GM23338 (cell line): ENCODE measurements around the gene GDPD5. TPM values are rescaled to one million over a fixed set of nuclear protein-coding genes. Genes with fewer than 3 reads are reported as not detected.

Experiments
- ATAC-seq: fragments of 200-7000 bp; cut with Tn5 transposase; 3 replicates; pipeline ENCODE4 v1.9.1; 2020
- DNase-seq: peaks from one replicate; pipeline ENCODE4 v3.0.0-alpha.2; 2015; ENCODE audit warnings: low spot score
- H2AFZ ChIP-seq: fragments of 200-600 bp; sonication (generic); 2 replicates; pipeline ENCODE4 v1.8.0; 2016; ENCODE audit warnings: antibody characterized with exemption, mild to moderate bottlenecking, moderate library complexity
- H3F3A ChIP-seq: fragments of 200-600 bp; sonication (generic); replicated peaks from 2 replicates; pipeline ENCODE4 v1.8.0; 2017; ENCODE audit warnings: antibody characterized with exemption, mixed run types, low read depth
- H3K27ac ChIP-seq: fragments of 200-600 bp; sonication (generic); 2 replicates; pipeline ENCODE4 v1.6.1; 2016; ENCODE audit warnings: low read depth
- H3K27me3 ChIP-seq: fragments of 200-600 bp; sonication (generic); 2 replicates; pipeline ENCODE4 v1.8.0; 2016; ENCODE audit warnings: mild to moderate bottlenecking, mixed run types, moderate library complexity; ENCODE audit not compliant: insufficient read depth
- H3K36me3 ChIP-seq: fragments of 200-600 bp; sonication (generic); 2 replicates; pipeline ENCODE4 v1.8.0; 2016; ENCODE audit warnings: mild to moderate bottlenecking; ENCODE audit not compliant: insufficient read depth
- H3K4me1 ChIP-seq: fragments of 200-600 bp; sonication (generic); 2 replicates; pipeline ENCODE4 v1.8.0; 2016; ENCODE audit warnings: mild to moderate bottlenecking, moderate library complexity; ENCODE audit not compliant: insufficient read depth
- H3K4me2 ChIP-seq: fragments of 200-600 bp; sonication (generic); 2 replicates; pipeline ENCODE4 v1.7.1; 2017; ENCODE audit warnings: mixed run types
- H3K4me3 ChIP-seq: fragments of 200-600 bp; sonication (generic); 2 replicates; pipeline ENCODE4 v1.6.1; 2016; ENCODE audit warnings: mixed run types
- H3K79me2 ChIP-seq: fragments of 200-600 bp; sonication (generic); replicated peaks from 2 replicates; pipeline ENCODE4 v1.8.0; 2017; ENCODE audit warnings: mild to moderate bottlenecking; ENCODE audit not compliant: insufficient read depth
- H3K9me2 ChIP-seq: fragments of 200-600 bp; sonication (generic); 2 replicates; pipeline ENCODE4 v1.8.0; 2017; ENCODE audit not compliant: insufficient read depth
- H4K20me1 ChIP-seq: fragments of 200-600 bp; sonication (generic); replicated peaks from 2 replicates; pipeline ENCODE4 v1.8.0; 2017; ENCODE audit warnings: mild to moderate bottlenecking; ENCODE audit not compliant: insufficient read depth
- H3K27ac Mint-ChIP-seq: 2 replicates; pipeline ENCODE4 v1.8.0; 2020; ENCODE audit warnings: inconsistent platforms, mild to moderate bottlenecking, moderate library complexity, mixed read lengths
- H3K27me3 Mint-ChIP-seq: 3 replicates; pipeline ENCODE4 v1.8.0; 2022; ENCODE audit warnings: low read depth, mild to moderate bottlenecking, moderate library complexity, mixed read lengths, inconsistent platforms; ENCODE audit not compliant: insufficient read depth, poor library complexity
- H3K36me3 Mint-ChIP-seq: 3 replicates; pipeline ENCODE4 v1.8.0; 2021; ENCODE audit warnings: low read depth, mild to moderate bottlenecking, inconsistent platforms, moderate library complexity, mixed read lengths
- H3K4me1 Mint-ChIP-seq: 3 replicates; pipeline ENCODE4 v1.8.0; 2020; ENCODE audit warnings: mild to moderate bottlenecking, inconsistent platforms, mixed read lengths
- H3K4me3 Mint-ChIP-seq: 3 replicates; pipeline ENCODE4 v1.8.0; 2021; ENCODE audit warnings: moderate library complexity, mild to moderate bottlenecking, inconsistent platforms, mixed read lengths
- H3K9me3 Mint-ChIP-seq: 3 replicates; pipeline ENCODE4 v1.8.0; 2020; ENCODE audit warnings: moderate library complexity, mild to moderate bottlenecking, inconsistent platforms, mixed read lengths
- EZH2 ChIP-seq: fragments of 200-600 bp; sonication (generic); IDR thresholded peaks from one replicate; pipeline ENCODE4 v1.8.0; 2017; ENCODE audit warnings: antibody characterized with exemption, mild to moderate bottlenecking, low read depth; ENCODE audit not compliant: unreplicated experiment
- EZH2phosphoT487 ChIP-seq: fragments of 200-600 bp; sonication (generic); IDR thresholded peaks from one replicate; pipeline ENCODE4 v1.8.1; 2018; ENCODE audit warnings: antibody characterized with exemption; ENCODE audit not compliant: unreplicated experiment
- JUNB ChIP-seq: IDR thresholded peaks from one replicate; pipeline ENCODE4 v1.6.1; 2016; ENCODE audit warnings: antibody characterized with exemption; ENCODE audit not compliant: unreplicated experiment
- NANOG ChIP-seq: IDR thresholded peaks from 2 replicates; pipeline ENCODE4 v1.6.1; 2016; ENCODE audit warnings: antibody characterized with exemption, borderline replicate concordance
- POLR2AphosphoS5 ChIP-seq: IDR thresholded peaks from 2 replicates; pipeline ENCODE4 v1.6.1; 2016; ENCODE audit warnings: antibody characterized with exemption, low read depth
- STAT1 ChIP-seq: IDR thresholded peaks from one replicate; pipeline ENCODE4 v1.6.1; 2016; ENCODE audit warnings: antibody characterized with exemption; ENCODE audit not compliant: unreplicated experiment
- ZNF114 ChIP-seq: fragments of 250-450 bp; sonication (Bioruptor Pico); IDR thresholded peaks from 2 replicates; pipeline ENCODE4 v1.5.0; 2020; ENCODE audit warnings: mild to moderate bottlenecking, moderate library complexity
- ZNF331 ChIP-seq: fragments of 250-450 bp; sonication (Bioruptor Pico); IDR thresholded peaks from 2 replicates; pipeline ENCODE4 v1.5.0; 2020; ENCODE audit warnings: low read depth, mild to moderate bottlenecking, moderate library complexity
- polyA plus RNA-seq: library from polyadenylated mRNA; unstranded; fragments of >200 nt; fragmentation: Nextera tagmentation; extraction: Ambion mirVana; gene quantifications from 2 replicates; pipeline ENCODE4 v1.2.1, GENCODE V29; 2016
- total RNA-seq: library from RNA; depleted of rRNA; stranded (reverse); fragments of >200 nt; shearing (Covaris generic); gene quantifications from 2 replicates; pipeline ENCODE4 v1.2.3, GENCODE V29; 2014
- TF ChIP-seq, protein P1 (sequence below): fragments of 250-450 bp; sonication (Bioruptor Pico); IDR thresholded peaks from 2 replicates; pipeline ENCODE4 v1.5.0; 2020; ENCODE audit warnings: mild to moderate bottlenecking, moderate library complexity
- TF ChIP-seq, protein P2 (sequence below): IDR thresholded peaks from one replicate; pipeline ENCODE4 v1.6.1; 2018; ENCODE audit warnings: antibody characterized with exemption; ENCODE audit not compliant: unreplicated experiment
- TF ChIP-seq, protein P3 (sequence below): IDR thresholded peaks from 2 replicates; pipeline ENCODE4 v1.6.1; 2016; ENCODE audit warnings: antibody characterized with exemption
- TF ChIP-seq, protein P4 (sequence below), 2 experiments: fragments of 200-600 bp in 1 of 2; sonication (generic) in 1 of 2; conservative IDR thresholded peaks; 2 replicates each; pipeline versions ENCODE4 v1.5.1 to v1.6.1; 2016 to 2017; ENCODE audit warnings: antibody characterized with exemption in 2 of 2, low read depth in 2 of 2, mild to moderate bottlenecking in 2 of 2, moderate library complexity in 1 of 2

The GDPD5 gene
- total and polyA plus RNA-seq, 2 experiments from 2014 or later, result 1.6 to 4.9 TPM

DNA sequence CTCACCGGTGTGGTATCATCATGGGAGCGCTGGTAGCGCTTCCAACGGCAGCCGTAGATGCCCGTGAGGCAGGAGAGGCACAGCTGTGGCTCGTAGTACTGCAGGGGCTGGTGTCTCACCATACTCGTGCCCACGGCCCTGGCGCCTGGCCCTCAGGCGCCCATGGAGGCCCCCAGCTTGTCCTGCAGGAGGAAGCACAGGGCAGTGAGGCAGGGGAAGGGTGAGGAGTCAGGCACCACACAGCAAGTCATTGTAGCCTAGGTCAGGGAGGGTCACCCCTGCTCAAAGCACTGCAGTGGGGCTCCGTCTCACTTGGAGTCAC, 48.2 kb downstream of the GDPD5 start (continued):
- TF ChIP-seq, protein P1, sequence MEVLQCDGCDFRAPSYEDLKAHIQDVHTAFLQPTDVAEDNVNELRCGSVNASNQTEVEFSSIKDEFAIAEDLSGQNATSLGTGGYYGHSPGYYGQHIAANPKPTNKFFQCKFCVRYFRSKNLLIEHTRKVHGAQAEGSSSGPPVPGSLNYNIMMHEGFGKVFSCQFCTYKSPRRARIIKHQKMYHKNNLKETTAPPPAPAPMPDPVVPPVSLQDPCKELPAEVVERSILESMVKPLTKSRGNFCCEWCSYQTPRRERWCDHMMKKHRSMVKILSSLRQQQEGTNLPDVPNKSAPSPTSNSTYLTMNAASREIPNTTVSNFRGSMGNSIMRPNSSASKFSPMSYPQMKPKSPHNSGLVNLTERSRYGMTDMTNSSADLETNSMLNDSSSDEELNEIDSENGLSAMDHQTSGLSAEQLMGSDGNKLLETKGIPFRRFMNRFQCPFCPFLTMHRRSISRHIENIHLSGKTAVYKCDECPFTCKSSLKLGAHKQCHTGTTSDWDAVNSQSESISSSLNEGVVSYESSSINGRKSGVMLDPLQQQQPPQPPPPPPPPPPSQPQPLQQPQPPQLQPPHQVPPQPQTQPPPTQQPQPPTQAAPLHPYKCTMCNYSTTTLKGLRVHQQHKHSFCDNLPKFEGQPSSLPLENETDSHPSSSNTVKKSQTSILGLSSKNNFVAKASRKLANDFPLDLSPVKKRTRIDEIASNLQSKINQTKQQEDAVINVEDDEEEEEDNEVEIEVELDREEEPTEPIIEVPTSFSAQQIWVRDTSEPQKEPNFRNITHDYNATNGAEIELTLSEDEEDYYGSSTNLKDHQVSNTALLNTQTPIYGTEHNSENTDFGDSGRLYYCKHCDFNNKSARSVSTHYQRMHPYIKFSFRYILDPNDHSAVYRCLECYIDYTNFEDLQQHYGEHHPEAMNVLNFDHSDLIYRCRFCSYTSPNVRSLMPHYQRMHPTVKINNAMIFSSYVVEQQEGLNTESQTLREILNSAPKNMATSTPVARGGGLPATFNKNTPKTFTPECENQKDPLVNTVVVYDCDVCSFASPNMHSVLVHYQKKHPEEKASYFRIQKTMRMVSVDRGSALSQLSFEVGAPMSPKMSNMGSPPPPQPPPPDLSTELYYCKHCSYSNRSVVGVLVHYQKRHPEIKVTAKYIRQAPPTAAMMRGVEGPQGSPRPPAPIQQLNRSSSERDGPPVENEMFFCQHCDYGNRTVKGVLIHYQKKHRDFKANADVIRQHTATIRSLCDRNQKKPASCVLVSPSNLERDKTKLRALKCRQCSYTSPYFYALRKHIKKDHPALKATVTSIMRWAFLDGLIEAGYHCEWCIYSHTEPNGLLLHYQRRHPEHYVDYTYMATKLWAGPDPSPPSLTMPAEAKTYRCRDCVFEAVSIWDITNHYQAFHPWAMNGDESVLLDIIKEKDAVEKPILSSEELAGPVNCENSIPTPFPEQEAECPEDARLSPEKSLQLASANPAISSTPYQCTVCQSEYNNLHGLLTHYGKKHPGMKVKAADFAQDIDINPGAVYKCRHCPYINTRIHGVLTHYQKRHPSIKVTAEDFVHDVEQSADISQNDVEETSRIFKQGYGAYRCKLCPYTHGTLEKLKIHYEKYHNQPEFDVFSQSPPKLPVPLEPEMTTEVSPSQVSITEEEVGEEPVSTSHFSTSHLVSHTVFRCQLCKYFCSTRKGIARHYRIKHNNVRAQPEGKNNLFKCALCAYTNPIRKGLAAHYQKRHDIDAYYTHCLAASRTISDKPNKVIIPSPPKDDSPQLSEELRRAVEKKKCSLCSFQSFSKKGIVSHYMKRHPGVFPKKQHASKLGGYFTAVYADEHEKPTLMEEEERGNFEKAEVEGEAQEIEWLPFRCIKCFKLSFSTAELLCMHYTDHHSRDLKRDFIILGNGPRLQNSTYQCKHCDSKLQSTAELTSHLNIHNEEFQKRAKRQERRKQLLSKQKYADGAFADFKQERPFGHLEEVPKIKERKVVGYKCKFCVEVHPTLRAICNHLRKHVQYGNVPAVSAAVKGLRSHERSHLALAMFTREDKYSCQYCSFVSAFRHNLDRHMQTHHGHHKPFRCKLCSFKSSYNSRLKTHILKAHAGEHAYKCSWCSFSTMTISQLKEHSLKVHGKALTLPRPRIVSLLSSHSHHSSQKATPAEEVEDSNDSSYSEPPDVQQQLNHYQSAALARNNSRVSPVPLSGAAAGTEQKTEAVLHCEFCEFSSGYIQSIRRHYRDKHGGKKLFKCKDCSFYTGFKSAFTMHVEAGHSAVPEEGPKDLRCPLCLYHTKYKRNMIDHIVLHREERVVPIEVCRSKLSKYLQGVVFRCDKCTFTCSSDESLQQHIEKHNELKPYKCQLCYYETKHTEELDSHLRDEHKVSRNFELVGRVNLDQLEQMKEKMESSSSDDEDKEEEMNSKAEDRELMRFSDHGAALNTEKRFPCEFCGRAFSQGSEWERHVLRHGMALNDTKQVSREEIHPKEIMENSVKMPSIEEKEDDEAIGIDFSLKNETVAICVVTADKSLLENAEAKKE (CRISPR knock-in tag), result no peak
- TF ChIP-seq JUNB, result no peak
- TF ChIP-seq, protein P2, sequence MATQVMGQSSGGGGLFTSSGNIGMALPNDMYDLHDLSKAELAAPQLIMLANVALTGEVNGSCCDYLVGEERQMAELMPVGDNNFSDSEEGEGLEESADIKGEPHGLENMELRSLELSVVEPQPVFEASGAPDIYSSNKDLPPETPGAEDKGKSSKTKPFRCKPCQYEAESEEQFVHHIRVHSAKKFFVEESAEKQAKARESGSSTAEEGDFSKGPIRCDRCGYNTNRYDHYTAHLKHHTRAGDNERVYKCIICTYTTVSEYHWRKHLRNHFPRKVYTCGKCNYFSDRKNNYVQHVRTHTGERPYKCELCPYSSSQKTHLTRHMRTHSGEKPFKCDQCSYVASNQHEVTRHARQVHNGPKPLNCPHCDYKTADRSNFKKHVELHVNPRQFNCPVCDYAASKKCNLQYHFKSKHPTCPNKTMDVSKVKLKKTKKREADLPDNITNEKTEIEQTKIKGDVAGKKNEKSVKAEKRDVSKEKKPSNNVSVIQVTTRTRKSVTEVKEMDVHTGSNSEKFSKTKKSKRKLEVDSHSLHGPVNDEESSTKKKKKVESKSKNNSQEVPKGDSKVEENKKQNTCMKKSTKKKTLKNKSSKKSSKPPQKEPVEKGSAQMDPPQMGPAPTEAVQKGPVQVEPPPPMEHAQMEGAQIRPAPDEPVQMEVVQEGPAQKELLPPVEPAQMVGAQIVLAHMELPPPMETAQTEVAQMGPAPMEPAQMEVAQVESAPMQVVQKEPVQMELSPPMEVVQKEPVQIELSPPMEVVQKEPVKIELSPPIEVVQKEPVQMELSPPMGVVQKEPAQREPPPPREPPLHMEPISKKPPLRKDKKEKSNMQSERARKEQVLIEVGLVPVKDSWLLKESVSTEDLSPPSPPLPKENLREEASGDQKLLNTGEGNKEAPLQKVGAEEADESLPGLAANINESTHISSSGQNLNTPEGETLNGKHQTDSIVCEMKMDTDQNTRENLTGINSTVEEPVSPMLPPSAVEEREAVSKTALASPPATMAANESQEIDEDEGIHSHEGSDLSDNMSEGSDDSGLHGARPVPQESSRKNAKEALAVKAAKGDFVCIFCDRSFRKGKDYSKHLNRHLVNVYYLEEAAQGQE, result no peak

DNA sequence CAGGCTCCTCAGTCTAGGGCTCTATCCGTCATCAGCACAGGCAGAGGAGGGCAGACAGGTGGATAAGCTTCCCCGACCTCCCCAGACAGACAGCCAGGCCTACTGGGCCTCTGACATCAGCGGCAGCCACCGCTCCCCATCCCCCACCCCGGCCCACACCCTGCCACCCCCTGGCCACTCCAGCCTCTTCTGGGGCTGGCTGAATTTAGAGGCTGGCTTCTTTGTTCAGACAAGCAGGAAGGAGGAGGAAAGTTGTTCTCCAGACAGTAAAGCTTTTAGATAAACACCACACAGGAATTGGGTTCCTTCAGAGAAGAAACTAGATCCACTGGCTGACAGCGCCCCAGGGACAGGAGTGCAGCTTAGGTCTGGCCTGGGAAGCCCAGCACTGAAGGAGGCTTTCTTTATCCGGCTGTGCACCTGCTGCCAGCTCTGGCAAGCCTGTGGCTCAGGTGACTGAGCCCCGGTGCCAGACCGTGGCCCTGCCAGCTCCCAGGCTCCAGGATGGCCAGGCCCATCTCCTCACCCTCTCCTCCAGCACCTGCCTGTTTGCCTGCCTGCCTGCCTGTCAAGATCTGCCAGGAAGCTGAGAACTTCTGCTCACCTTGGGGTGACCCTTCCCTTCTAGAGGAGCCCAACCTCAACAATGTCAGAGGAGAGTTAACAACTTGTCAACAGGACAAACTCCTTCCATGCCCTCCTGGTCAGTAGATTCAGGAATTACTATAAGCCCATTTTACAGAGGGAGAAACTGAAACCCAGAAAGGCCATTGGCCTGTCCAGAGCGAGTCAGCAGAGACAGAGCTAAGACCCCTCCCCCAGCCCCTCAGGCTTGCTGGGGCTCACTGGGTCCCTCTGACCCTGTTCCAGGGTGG, 48.8 kb downstream of the GDPD5 start:
- Mint-ChIP-seq H3K4me1 (peaks cover 26% of the 10 kb centered on the region), H3K27ac (no peak overlapping the region), H3K27me3 (peaks cover 10% of the 10 kb centered on the region), H3K36me3 (no peaks in the 10 kb centered on the region; the same call in 2 of the 3 replicates), H3K4me3 (no peak overlapping the region), H3K9me3 (no peaks in the 10 kb centered on the region)
- Histone ChIP-seq H3K27me3 (no peaks in the 10 kb centered on the region), H4K20me1 (no peaks in the 10 kb centered on the region), H3K9me2 (no peaks in the 10 kb centered on the region), H3K27ac (no peak overlapping the region), H3F3A (no peaks in the 10 kb centered on the region), H3K4me2 (no peak overlapping the region), H3K79me2 (no peaks in the 10 kb centered on the region), H3K4me3 (no peak overlapping the region), H2AFZ (no peak overlapping the region), H3K4me1 (peaks cover 5% of the 10 kb centered on the region; the same call in 1 of the 2 replicates), H3K36me3 (no peaks in the 10 kb centered on the region)
- no peak for DNase-seq
- ATAC-seq, result peak; percentile 6; the same call in 2 of the 3 replicates
- TF ChIP-seq EZH2phosphoT487 (no peak), JUNB (no peak), POLR2AphosphoS5 (no peak), STAT1 (no peak), ZNF114 (CRISPR knock-in tag) (no peak), ZNF331 (CRISPR knock-in tag) (no peak), NANOG (no peak), EZH2 (no peak)
- TF ChIP-seq, protein P3, sequence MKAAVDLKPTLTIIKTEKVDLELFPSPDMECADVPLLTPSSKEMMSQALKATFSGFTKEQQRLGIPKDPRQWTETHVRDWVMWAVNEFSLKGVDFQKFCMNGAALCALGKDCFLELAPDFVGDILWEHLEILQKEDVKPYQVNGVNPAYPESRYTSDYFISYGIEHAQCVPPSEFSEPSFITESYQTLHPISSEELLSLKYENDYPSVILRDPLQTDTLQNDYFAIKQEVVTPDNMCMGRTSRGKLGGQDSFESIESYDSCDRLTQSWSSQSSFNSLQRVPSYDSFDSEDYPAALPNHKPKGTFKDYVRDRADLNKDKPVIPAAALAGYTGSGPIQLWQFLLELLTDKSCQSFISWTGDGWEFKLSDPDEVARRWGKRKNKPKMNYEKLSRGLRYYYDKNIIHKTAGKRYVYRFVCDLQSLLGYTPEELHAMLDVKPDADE, result no peak
- TF ChIP-seq, protein P4, sequence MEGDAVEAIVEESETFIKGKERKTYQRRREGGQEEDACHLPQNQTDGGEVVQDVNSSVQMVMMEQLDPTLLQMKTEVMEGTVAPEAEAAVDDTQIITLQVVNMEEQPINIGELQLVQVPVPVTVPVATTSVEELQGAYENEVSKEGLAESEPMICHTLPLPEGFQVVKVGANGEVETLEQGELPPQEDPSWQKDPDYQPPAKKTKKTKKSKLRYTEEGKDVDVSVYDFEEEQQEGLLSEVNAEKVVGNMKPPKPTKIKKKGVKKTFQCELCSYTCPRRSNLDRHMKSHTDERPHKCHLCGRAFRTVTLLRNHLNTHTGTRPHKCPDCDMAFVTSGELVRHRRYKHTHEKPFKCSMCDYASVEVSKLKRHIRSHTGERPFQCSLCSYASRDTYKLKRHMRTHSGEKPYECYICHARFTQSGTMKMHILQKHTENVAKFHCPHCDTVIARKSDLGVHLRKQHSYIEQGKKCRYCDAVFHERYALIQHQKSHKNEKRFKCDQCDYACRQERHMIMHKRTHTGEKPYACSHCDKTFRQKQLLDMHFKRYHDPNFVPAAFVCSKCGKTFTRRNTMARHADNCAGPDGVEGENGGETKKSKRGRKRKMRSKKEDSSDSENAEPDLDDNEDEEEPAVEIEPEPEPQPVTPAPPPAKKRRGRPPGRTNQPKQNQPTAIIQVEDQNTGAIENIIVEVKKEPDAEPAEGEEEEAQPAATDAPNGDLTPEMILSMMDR (conservative IDR thresholded peaks at IDR 0.05; ENCODE audit: low read depth in 2 of 2), result no peak
